Stimulated activated CD8-positive, alpha-beta memory T cell treated with anti-CD3 and anti-CD28 coated beads, Interleukin-7, amount 100 ng/mL, for 1 hour (primary cell): ENCODE measurements around the gene RPP14.

Experiments used
- DNase-seq, 2 donors: peaks; one replicate each; pipeline ENCODE4 v3.0.0-alpha.2; 2020; ENCODE audit warnings: low read depth in 2 of 2

RPP14 gene

GRCh38 chr3:58291671-58292338, 14.2 kb upstream of the RPP14 start:
- DNase-seq: no peak

- DNase-seq: no peak
These were observed 13.2 kb upstream of the RPP14 start for GRCh38 chr3:58292866-58293265.

GRCh38 chr3:58293516-58293915, 12.5 kb upstream of the RPP14 start:
- DNase-seq: no peak

GRCh38 chr3:58296269-58296668, 9.8 kb upstream of the RPP14 start:
- DNase-seq: no peak

GRCh38 chr3:58296843-58297242, 9.2 kb upstream of the RPP14 start:
- DNase-seq: no peak

GRCh38 chr3:58298190-58298589, 7.9 kb upstream of the RPP14 start:
- no peak for DNase-seq

GRCh38 chr3:58299075-58299474, 7.0 kb upstream of the RPP14 start:
- DNase-seq: no peak

GRCh38 chr3:58299839-58300516, 6.1 kb upstream of the RPP14 start:
- DNase-seq: no peak

GRCh38 chr3:58307639-58308215, 1.7 kb downstream of the RPP14 start:
- DNase-seq: no peak

- no peak for DNase-seq
These were observed 2.7 kb downstream of the RPP14 start for GRCh38 chr3:58308728-58309127.

GRCh38 chr3:58317811-58318210, 11.8 kb downstream of the RPP14 start:
- no peak for DNase-seq

GRCh38 chr3:58321791-58322190, 15.7 kb downstream of the RPP14 start:
- DNase-seq: no peak

GRCh38 chr3:58322793-58323192, 16.7 kb downstream of the RPP14 start:
- DNase-seq: no peak

GRCh38 chr3:58323529-58324390, 17.7 kb downstream of the RPP14 start:
- DNase-seq: no peak

- no peak for DNase-seq
These were observed 18.6 kb downstream of the RPP14 start for GRCh38 chr3:58324391-58325390.

GRCh38 chr3:58325525-58325992, 19.5 kb downstream of the RPP14 start:
- no peak for DNase-seq

- DNase-seq: no peak
These were observed 20.3 kb downstream of the RPP14 start for GRCh38 chr3:58326267-58326900.

GRCh38 chr3:58329150-58329921, 23.3 kb downstream of the RPP14 start:
- no peak for DNase-seq

GRCh38 chr3:58329922-58330413, 23.9 kb downstream of the RPP14 start:
- DNase-seq: no peak
